Effector CD8-positive, alpha-beta T cell (primary cell): ENCODE results near the gene PODNL1.
"Not testable (repeated sequence)": the region's sequence is repeated elsewhere in the genome, so short reads cannot be mapped to it uniquely, and the experiment has no call there.

Source experiments
- DNase-seq: peaks from one replicate; lab custom pipeline; 2025; lab: John Stamatoyannopoulos, UW

Gene PODNL1

DNA sequence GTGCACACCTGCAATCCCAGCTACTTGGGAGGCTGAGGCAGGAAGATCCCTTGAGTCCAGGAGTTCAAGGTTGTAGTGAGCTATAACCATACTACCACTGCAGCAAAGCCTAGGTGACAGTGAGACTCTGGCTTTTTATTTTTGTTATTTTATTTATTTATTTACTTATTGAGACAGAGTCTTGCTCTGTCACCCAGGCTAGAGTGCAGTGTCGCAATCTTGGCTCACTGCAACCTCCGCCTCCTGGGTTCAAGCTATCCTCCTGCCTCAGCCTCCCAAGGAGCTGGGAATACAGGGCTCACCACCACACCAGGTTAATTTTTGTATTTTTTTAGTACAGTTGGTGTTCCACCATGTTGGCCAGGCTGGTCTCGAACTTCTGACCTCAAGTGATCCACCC is 35.3 kb upstream of the PODNL1 start:
- DNase-seq = not testable (repeated sequence)

DNA sequence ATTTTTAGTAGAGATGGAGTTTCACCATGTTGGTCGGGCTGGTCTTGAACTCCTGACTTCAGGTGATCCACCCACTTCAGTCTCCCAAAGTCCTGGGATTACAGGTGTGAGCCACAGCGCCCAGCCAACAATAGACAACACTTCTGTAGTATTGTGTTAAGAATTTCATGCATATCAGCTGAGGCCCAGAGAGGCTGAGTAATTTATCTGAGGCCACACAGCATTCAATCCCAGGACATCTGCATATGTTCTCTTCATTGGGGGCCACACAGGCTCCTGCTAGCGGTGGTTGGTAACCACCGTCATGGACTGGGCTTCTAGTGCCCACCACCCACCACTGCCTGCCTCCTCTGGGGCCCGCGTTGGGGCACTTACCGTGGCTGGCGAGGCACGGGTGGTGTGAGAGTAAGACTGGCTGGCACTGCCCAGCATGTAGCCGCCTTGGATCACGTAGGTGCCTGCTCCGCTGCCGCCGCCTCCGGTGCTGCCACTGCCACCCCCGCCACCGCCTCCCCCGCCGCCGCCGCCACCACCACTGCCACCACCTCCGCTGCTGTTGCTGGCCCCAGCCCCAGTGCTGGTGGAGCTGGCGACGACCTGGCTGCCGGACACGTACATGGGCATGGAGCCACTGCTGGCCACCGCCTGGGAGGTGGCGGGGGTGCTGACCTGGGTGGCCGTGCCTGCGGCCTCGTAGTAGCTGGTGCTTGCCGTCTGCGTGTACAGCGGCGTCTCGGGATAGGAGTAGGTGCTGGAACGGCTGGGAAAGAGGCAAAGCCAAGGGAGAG is 34.3 kb upstream of the PODNL1 start:
- DNase-seq = no peak

DNA sequence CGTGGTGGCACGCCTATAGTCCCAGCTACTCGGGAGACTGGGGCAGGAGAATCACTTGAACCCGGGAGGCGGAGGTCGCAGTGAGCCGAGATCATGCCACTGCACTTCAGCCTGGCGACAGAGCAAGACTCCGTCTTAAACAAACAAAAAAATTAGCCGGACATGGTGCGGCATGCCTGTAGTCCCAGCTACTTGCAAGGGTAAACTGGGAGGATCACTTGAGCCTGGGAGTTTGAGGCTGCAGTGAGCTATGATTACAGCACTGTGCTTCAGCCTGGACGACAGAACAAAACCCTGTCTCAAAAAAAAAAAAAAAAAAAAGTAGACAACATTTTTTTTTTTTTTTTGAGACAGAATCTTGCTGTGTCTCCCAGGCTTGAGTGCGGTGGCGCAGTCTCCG is 33.7 kb upstream of the PODNL1 start:
- DNase-seq = not testable (repeated sequence)

DNA sequence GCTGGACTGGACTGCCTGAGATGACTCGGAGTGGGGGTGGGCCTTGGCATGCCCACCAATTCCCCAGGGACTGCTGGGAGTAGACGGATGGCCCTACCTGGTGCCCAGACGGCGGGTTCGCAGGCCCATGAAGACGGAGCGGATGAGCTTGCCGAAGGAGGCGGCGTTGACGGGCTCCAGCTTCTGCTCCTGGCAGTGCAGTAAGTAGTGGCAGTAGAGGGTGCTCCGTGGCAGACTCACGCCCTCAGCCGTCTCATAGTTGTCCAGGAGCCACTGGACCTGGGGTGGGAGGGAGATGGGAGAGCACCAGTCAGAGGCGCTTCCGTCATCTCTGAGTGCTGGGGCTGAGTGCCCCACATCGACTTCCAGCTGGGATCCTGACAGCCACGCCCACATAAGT is 31.7 kb upstream of the PODNL1 start:
- DNase-seq = no peak

DNA sequence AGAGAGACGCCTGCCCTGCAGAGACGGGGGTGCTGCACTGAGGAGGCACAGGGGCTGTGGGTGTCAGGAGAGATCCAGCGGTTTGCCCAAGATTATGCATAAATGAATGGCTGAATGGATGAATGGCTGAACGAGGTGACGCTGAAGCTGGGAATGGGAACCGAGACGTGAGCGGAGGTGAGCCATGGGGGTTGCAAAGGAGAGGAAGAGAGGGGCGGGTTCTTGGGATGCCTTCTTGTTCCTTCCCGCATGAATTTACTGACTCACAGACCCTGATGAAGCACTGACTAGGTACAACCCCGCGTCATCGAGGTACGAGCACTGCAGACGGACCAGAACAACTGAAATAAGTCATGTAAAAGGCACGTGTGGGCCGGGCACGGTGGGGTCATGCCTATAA is 30.8 kb upstream of the PODNL1 start:
- no peak for DNase-seq

DNA sequence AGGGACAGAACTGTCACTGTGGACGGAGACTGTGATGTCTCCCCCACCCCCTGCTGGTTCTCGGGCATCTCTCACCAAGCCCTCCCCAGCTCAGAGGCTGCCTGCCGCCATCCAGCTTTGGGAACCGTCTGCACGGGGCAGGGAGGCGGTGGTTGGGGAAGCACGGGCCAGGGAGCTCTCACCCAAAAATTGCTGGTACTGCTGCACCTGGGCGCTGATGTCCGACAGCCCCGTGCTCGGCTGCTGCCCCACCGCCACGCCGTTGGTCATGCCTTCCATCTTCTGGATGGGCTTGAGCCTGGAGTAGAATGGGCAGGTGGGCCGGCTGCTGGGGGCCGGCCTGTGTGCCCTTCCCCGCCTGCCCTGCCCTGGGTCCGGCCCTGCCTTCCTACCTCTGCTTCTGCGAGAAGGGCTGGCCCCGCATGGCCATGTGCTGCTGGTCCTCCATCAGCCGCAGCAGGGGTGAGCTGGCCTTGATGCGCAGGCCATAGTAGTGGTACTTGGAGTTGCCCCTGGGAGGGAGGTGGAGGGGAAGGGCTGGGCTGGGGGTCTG is 30.2 kb upstream of the PODNL1 start:
- no peak for DNase-seq

DNA sequence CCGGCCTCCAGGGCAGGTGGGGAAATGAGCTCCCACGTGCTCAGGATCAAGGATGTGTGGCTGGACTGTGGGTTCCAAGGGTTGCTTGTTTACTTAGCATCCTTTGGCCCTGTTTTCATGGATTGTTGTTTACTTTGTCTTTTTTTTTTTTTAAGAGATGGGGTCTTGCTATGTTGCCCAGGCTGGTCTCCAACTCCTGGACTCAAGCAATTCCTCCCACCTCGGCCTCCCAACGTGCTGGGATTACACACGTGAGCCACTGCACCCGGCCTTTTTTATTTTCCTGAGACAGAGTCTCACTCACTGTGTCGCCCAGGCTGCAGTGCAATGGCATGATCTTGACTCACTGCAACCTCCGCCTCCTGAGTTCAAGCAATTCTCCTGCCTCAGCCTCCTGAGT is 29.0 kb upstream of the PODNL1 start:
- DNase-seq = not testable (repeated sequence)

DNA sequence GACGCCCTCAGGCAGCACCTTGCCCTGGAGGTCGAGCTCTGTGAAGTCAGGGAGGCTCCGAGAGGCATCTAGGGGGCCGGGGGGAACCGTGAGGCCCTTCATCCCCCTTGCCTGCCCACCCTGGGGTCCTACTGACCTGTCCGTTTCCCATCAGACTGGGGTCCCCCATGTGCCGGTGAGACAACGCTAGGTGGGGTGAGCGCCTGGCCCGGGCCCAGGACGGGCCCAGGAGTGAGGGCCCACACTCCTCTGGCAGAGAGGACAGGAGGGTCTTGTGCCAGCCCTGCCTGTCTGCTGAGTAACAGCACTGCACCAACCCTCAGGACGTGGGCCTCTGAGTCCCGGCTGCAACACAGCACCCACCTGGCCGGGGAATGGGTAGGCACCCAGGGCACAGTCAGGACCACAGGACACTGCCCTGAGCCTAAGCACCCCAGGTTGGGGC is 28.5 kb upstream of the PODNL1 start:
- no peak for DNase-seq

DNA sequence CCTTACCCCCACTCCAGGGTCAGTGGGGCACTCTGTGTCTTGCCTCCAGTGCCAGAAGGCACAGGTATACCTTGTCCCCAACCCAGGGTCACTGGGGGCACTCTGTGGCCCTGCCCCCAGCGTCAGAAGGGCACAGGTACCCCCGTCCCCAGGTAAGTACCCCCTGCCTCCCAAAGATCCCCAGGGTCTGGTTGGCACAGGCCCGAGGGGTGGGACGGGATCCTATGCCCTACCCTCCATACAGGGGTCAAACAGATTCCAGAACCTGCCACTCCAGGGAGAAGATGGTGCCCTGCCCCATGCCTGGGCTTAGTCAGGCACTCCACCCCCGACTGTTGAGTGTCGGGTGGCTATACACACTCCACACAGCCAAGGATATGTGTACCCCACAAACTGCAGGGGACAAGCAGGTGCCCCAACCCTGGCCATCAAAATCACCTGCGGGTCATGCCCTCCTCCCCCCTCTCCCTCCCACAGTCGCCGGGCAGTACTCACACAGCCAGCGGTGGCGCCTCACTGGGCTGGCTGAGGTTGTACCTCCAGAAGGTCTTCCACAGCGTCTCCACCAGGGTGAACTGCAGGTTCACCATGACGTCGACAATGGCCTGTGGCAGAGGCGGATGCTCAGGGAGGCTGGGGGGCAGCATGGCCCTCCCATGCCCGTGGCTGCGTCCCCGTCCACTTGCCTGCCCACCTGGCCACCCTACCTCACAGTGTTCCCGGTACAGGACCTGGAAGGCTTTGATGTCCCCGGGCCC is 27.9 kb upstream of the PODNL1 start:
- no peak for DNase-seq

DNA sequence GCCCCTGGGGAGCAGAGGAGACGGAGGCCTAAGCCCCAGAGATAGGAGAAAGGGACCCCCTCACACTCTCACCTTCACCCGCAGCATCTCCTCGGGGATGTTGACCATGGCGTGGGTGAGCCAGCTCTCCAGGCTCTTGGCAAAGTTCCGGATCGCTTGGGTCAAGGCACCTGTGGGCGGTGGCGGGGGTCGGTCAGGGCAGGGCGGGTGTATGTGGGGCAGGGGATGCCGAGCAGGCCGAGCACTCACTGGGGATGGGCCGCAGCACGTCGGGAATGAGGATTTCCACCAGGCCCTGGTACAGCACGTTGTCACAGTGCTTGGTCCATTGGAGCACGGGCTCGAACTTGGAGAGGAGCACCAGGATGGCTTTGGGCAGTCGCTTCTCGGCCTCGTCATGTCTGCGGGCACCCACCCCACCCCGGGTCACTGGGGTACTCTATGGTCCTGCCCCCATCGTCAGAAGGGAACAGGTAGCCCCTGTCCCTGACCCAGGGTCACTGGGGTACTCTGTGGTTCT is 27.2 kb upstream of the PODNL1 start:
- DNase-seq = no peak

DNA sequence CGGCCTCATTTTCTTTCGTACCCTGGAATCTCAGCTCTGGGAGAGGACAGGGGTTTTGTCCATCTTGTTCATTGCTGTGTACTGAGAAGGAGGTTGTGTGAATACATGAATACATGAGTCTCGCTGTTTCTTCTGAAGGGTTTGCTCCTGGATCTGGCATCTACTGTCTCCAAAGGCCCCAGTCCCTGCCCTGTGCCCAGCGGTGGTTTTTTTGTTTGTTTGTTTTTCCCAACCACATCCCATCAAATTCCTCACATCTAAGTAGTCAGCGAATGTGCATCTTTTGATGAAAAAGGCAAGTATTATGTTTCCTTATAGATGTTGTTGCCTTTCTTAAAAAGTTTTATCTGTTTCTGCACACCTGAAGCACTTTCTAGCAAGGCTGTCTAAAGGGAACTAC is 26.6 kb upstream of the PODNL1 start:
- DNase-seq = no peak

DNA sequence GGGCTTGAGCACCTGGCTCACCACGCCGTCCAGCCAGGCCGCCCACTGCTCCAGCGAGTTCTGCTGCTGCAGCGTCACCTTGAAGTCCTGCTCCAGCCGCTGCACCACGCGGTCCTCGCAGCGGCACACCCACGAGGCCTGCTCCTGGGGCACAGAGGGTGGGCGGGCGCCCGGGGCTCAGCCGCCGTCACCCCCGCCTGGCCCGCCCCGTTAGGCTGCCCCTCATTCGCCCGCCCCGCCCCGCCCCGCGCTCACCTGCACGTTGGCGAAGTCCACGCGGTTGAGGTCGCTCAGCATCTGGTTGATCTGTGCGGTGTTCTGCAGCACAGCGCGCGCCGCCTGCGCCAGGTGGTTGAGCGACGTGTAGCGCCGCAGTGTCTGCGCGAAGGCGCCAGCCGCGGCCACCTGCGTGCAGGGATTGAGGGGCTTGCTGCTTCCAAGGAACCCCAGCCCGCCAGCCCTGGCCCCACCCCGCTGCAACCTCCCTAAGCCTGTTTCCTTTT is 25.4 kb upstream of the PODNL1 start:
- DNase-seq = no peak

DNA sequence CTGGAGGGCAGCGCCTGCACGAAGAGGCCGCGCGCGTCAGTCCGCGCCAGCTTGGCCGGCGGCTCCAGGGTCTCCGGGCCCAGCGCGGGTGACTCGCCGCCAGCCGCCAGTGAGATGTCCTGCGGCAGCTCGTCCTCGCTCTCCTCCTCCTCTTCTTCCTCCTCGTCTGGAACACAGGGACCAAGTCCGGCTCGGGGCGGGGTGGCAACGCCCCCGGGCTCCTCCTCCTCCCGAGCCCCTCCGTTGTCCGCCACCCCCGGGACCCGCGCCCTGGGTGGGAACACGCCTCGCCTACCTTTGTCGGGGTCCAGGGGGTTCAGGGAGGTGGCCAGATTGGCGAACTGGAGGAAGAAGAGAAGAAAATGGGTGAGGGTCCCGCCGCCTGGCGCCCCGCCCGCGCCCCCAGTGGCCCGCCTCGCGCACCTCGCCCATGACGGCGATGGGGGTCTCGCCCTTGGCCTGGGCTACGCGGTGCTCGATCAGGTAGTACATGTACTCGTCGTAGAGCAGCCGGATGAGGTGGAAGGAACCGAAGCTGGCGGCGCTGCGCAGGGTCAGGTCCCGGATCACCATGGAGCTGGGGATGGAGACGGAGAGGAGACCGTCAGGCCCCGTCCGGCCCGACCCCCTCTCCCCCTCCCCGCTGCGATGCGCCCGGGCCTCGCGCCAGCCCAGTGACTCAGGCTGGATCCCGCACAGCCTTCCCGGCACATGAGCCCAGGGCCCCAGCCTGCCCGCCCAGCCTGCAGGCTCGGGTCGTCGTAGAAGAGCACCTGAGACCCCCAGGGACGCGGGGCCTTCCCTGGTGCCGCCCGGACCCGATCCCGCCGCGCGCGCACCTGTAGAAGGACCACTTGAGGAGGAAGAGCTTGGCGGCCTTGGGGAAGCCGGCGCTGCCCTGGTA is 24.7 kb upstream of the PODNL1 start:
- no peak for DNase-seq

DNA sequence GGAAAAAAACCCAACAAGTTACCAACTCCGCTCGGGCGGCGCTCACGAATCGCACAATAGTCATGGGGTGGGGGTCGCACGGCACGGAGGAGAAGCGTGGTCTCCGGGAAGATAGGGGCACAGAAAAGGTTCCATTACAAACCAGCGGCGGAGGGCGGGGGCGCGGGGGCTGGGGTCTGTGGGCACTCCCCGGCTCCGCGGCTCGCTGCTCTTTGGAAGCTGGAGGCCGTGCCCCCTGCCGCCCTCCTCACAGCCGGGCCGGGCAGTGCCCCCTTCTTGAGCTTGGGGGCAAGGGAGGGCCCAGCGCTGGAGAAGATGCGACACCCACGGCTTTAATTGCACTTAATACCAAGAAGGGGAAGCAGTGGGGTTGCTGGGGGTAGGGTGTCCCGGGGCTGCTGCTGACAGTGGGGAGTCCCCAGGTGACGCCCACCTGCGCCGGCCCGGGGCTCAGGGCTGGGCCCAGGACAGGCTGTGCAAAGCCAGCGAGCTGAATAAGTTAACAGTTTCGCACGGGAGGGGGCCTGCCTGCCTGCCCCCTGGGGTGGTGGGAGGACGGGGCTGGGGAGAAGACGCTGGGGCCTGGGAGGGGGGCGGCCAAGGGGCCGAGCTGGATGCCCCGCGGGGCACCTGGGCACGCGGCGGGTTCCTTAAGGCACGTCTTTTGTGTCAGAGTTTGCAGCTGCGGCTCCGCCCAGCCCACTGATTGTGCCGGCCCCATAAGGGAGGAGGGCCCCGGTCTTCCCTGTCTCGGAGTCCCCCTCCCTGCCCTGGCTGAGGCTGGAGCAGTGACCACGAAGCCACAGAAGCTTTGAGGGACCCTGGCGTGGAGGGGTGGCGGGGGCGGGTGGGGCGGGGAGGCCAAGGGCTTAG is 23.8 kb upstream of the PODNL1 start:
- DNase-seq = no peak

DNA sequence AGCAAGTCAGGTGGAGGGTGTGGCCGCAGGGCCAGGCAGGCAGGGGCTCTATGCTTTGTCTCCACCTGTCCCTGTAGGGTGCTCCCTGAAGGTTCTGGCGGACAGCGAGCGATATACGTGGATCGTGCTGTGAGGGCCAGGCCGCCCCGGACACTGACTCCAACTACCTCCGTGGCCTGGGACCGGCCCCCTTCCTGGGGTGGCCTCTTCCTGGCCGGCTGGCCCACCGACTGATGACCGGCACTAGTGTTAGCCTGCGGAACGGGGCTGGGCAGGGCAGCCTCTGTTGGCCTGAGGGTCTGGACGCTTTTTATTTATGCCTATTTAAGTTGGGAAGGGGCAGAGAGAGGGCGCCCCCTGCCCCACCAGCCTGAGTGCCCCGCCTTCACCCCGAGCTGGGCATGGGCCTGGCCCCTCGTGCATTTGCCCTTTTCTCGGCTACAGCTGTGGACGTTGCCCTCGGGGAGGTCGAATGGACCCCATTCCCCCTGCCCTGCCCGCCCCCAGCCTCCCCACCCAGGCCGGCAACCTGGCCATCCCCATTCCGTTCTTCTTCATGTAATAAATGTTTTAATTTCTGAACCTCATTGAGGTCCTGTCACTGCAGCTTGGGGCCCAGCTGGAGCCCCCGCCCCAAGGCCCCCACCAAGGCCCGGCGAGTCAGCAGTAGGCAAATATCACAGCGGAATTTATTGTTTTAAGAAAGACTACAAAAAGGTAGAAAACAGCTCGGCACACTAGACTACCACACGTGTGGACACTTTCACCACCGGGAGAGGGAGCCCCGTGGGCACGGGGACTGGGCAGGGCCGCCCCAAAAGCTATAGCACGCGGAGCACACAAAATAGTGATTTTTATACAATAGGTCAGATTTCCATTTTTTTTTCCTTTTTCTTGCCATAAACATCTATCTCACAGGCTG is 22.9 kb upstream of the PODNL1 start:
- no peak for DNase-seq

DNA sequence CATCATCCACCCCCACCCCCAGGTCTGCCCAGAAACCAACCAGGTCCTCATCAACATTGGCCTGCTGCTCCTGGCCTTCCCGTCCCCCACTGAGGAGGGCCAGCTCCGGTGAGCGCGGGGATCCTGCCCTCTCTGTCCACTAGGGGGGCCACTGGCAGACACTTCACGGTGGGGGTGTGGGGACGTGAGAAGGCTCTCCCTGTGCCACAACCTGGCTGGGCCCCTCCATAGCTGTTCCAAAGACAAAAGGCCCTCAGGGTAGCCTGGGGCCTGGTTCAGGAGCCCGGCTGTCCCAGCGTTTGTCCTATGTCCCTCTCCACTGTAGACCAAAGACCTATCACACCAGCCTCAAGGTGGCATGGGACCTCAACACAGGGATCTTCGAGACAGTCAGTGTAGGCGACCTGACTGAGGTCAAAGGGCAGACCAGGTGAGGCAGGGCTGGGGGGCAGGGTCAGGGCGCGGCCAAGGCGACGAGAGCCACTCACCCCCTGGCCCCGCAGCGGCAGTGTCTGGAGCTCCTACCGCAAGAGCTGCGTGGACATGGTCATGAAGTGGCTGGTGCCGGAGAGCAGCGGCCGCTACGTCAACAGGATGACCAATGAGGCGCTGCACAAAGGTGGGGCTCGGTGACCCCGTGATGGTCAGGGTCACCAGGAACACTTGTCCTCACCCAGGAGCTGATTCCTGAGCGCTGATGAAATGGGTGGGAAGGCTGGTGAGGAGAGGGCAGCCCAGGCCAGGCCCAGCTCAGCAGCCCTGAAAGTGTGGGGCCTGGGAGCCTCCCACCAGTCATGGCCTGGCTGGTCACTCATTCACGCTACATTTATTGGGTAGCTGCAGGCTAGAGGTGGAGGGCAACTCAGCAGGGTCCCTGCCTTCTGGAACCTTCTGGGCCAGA is 22.0 kb upstream of the PODNL1 start:
- peak; percentile 9 for DNase-seq

DNA sequence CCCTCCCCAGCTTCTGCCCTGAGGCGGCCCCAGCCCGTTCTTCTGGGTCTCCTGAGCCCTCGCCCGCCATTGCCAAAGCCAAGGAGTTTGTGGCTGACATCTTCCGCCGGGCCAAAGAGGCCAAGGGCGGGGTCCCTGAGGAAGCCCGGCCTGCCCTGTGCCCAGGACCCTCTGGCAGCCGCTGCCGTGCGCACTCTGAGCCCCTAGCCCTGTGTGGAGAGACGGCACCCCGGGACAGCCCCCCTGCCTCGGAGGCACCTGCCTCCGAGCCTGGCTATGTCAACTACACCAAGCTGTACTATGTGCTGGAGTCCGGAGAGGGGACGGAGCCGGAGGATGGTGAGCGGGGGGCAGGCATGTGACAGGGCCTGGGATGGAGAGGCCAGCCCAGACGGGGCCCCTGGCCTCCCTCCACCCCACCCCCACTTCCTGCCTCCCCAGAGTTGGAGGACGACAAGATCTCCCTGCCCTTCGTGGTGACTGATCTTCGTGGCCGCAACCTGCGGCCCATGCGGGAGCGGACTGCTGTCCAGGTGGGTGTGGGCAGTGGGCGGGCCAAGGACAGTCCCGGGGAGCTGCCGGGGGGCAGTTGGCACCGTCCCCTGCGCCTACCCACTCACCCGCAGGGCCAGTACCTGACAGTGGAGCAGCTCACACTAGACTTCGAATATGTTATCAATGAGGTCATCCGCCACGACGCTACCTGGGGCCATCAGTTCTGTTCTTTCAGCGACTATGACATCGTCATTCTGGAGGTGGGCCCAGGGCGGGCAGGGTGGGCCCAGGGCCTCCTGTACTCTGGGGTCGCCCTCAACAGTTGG is 21.1 kb upstream of the PODNL1 start:
- no peak for DNase-seq

DNA sequence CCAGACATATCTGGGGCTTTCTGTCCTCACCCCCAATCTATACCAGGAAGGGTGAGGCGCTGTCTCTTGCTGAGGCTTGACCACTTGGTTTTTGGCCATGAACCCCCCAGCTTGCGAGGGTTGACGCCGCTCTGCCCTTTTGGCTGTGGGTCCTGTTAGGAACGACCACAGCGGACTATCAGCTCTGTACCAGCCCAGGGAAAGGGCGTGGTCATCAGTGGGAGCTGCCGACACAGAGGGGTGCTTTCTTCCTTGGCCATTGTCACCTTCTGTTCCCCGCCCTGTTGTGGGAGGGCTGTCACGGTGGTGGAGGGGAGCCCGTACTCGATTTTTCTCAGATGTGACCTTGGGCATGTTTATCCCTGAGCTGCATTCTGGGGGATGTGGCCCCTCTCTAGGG is 19.8 kb upstream of the PODNL1 start:
- no peak for DNase-seq
